Measurements from ENCODE around the gene ANKRD18B. TPM values are rescaled to one million over a fixed set of nuclear protein-coding genes. Genes with fewer than 3 reads are reported as not detected.
"Not testable (repeated sequence)": the region's sequence is repeated elsewhere in the genome, so short reads cannot be mapped to it uniquely, and the experiment has no call there.

Gene ANKRD18B
- total RNA-seq, 1 experiment from 2014 or later = 4.6 TPM

GRCh38 chr9:33598796-33599379 lies 74.8 kb downstream of the ANKRD18B start:
- H3K79me2 ChIP-seq (ENCODE audit: low read depth); H2AFZ ChIP-seq; H3K27ac ChIP-seq; intact Hi-C loops (cut with micrococcal nuclease; ENCODE audit: unreplicated experiment); H3K4me3 ChIP-seq; CTCF ChIA-PET; BruUV-seq (replicated peaks); DNase-seq; H4K20me1 ChIP-seq (ENCODE audit: insufficient read depth); H3K27me3 ChIP-seq (ENCODE audit: insufficient read depth, low read depth); H3K4me2 ChIP-seq; H3K9me2 ChIP-seq (ENCODE audit: insufficient read depth); H3K9me3 ChIP-seq (ENCODE audit: insufficient read depth, low read depth); H3K4me1 ChIP-seq (replicated peaks; ENCODE audit: insufficient read depth); H3F3A ChIP-seq (ENCODE audit: insufficient read depth, low read depth); H3K36me3 ChIP-seq (ENCODE audit: low read depth); POLR2A ChIA-PET (ENCODE audit: unreplicated experiment): not testable (repeated sequence)

GRCh38 chr9:33600911-33601310 lies 76.9 kb downstream of the ANKRD18B start:
- DNase-seq; H4K20me1 ChIP-seq (ENCODE audit: insufficient read depth); H2AFZ ChIP-seq; CTCF ChIA-PET; H3K27ac ChIP-seq; H3K36me3 ChIP-seq (ENCODE audit: low read depth); H3K4me2 ChIP-seq; H3F3A ChIP-seq (ENCODE audit: insufficient read depth, low read depth); H3K4me3 ChIP-seq; intact Hi-C loops (cut with micrococcal nuclease; ENCODE audit: unreplicated experiment); H3K27me3 ChIP-seq (ENCODE audit: insufficient read depth, low read depth); BruUV-seq (replicated peaks); POLR2A ChIA-PET (ENCODE audit: unreplicated experiment); H3K9me3 ChIP-seq (ENCODE audit: insufficient read depth, low read depth); H3K9me2 ChIP-seq (ENCODE audit: insufficient read depth); H3K4me1 ChIP-seq (replicated peaks; ENCODE audit: insufficient read depth); H3K79me2 ChIP-seq (ENCODE audit: low read depth): not testable (repeated sequence)

GRCh38 chr9:33604249-33604648 lies 80.2 kb downstream of the ANKRD18B start:
- H3K36me3 ChIP-seq (ENCODE audit: low read depth); POLR2A ChIA-PET (ENCODE audit: unreplicated experiment); H3K27me3 ChIP-seq (ENCODE audit: insufficient read depth, low read depth); intact Hi-C loops (cut with micrococcal nuclease; ENCODE audit: unreplicated experiment); H3F3A ChIP-seq (ENCODE audit: insufficient read depth, low read depth); H3K4me2 ChIP-seq; H3K4me1 ChIP-seq (replicated peaks; ENCODE audit: insufficient read depth); H3K9me3 ChIP-seq (ENCODE audit: insufficient read depth, low read depth); BruUV-seq (replicated peaks); H3K79me2 ChIP-seq (ENCODE audit: low read depth); H3K9me2 ChIP-seq (ENCODE audit: insufficient read depth); H3K27ac ChIP-seq; H3K4me3 ChIP-seq; H4K20me1 ChIP-seq (ENCODE audit: insufficient read depth); H2AFZ ChIP-seq; DNase-seq: not testable (repeated sequence)
- CTCF ChIA-PET = interaction anchor here (0.6 kb wide), 1 partner anchor 12 kb away, joined by 3 read pairs; no protein-coding TSS in a partner anchor

- H3K4me3 ChIP-seq; H3K4me1 ChIP-seq (replicated peaks; ENCODE audit: insufficient read depth); H2AFZ ChIP-seq; H3K79me2 ChIP-seq (ENCODE audit: low read depth); H3K4me2 ChIP-seq; H3F3A ChIP-seq (ENCODE audit: insufficient read depth, low read depth); H3K36me3 ChIP-seq (ENCODE audit: low read depth); H3K9me3 ChIP-seq (ENCODE audit: insufficient read depth, low read depth); H3K27me3 ChIP-seq (ENCODE audit: insufficient read depth, low read depth); BruUV-seq (replicated peaks); DNase-seq; intact Hi-C loops (cut with micrococcal nuclease; ENCODE audit: unreplicated experiment); H3K9me2 ChIP-seq (ENCODE audit: insufficient read depth); H4K20me1 ChIP-seq (ENCODE audit: insufficient read depth); H3K27ac ChIP-seq: not testable (repeated sequence)
- ChIA-PET POLR2A (ENCODE audit: unreplicated experiment) (interaction anchor here (0.5 kb wide), 1 partner anchor 1159 kb away, joined by 5 read pairs; no protein-coding TSS in a partner anchor), CTCF (interaction anchor here (0.6 kb wide), 1 partner anchor 11 kb away, joined by 3 read pairs; no protein-coding TSS in a partner anchor)
These were observed 80.9 kb downstream of the ANKRD18B start for GRCh38 chr9:33604936-33605335.

GRCh38 chr9:33611358-33611757 lies 87.3 kb downstream of the ANKRD18B start:
- no peak overlapping the region for H2AFZ ChIP-seq
- no peaks in the 10 kb centered on the region for H3K9me2 ChIP-seq (ENCODE audit: insufficient read depth)
- H3K79me2 ChIP-seq (ENCODE audit: low read depth) = no peaks in the 10 kb centered on the region
- H3K4me3 ChIP-seq = no peak overlapping the region
- no peaks in the 10 kb centered on the region for H3K27me3 ChIP-seq (ENCODE audit: insufficient read depth, low read depth)
- BruUV-seq (replicated peaks) = no TSS peak
- H3K36me3 ChIP-seq (ENCODE audit: low read depth) = no peaks in the 10 kb centered on the region
- intact Hi-C loops (cut with micrococcal nuclease; ENCODE audit: unreplicated experiment) = no loop called here
- DNase-seq = no peak
- H4K20me1 ChIP-seq (ENCODE audit: insufficient read depth) = no peaks in the 10 kb centered on the region
- no peaks in the 10 kb centered on the region for H3K9me3 ChIP-seq (ENCODE audit: insufficient read depth, low read depth)
- ChIA-PET CTCF (no interaction called here), POLR2A (ENCODE audit: unreplicated experiment) (no interaction called here)
- TF ChIP-seq EZH2 (IDR thresholded peaks at IDR 0.05; ENCODE audit: low read depth) (no peak), CTCF (conservative IDR thresholded peaks at IDR 0.05) (no peak)
- H3K4me2 ChIP-seq = no peak overlapping the region
- H3F3A ChIP-seq (ENCODE audit: insufficient read depth, low read depth) = no peaks in the 10 kb centered on the region
- H3K27ac ChIP-seq = no peak overlapping the region
- H3K4me1 ChIP-seq (replicated peaks; ENCODE audit: insufficient read depth) = no peaks in the 10 kb centered on the region

GRCh38 chr9:33612410-33612809 lies 88.4 kb downstream of the ANKRD18B start:
- POLR2A ChIA-PET (ENCODE audit: unreplicated experiment); DNase-seq; H3K27me3 ChIP-seq (ENCODE audit: insufficient read depth, low read depth); BruUV-seq (replicated peaks); H3K9me2 ChIP-seq (ENCODE audit: insufficient read depth); H2AFZ ChIP-seq; H3K4me2 ChIP-seq; CTCF ChIA-PET; H3K36me3 ChIP-seq (ENCODE audit: low read depth); H3F3A ChIP-seq (ENCODE audit: insufficient read depth, low read depth); H3K9me3 ChIP-seq (ENCODE audit: insufficient read depth, low read depth); H4K20me1 ChIP-seq (ENCODE audit: insufficient read depth); H3K4me3 ChIP-seq; H3K4me1 ChIP-seq (replicated peaks; ENCODE audit: insufficient read depth); intact Hi-C loops (cut with micrococcal nuclease; ENCODE audit: unreplicated experiment); H3K27ac ChIP-seq; H3K79me2 ChIP-seq (ENCODE audit: low read depth): not testable (repeated sequence)
